GM23248 (cell line): Measurements from ENCODE around the gene CERK. TPM values are rescaled to one million over a fixed set of nuclear protein-coding genes. Genes with fewer than 3 reads are reported as not detected.
"Not testable (repeated sequence)": the region's sequence is repeated elsewhere in the genome, so short reads cannot be mapped to it uniquely, and the experiment has no call there.

Source experiments
- DNase-seq: peaks from one replicate; pipeline ENCODE4 v3.0.0-alpha.2; 2015
- H2AFZ ChIP-seq: fragments of 200-600 bp; sonication (generic); 2 replicates; pipeline ENCODE4 v1.6.1; 2016; ENCODE audit warnings: antibody characterized with exemption
- H3F3A ChIP-seq: fragments of 200-600 bp; sonication (generic); 2 replicates; pipeline ENCODE4 v1.6.1; 2016; ENCODE audit warnings: mild to moderate bottlenecking, antibody characterized with exemption, mixed run types; ENCODE audit not compliant: insufficient read depth
- H3K27ac ChIP-seq: fragments of 200-600 bp; sonication (generic); 2 replicates; pipeline ENCODE4 v1.5.1; 2016; ENCODE audit warnings: mild to moderate bottlenecking
- H3K27me3 ChIP-seq: fragments of 200-600 bp; sonication (generic); replicated peaks from 2 replicates; pipeline ENCODE4 v1.6.1; 2016; ENCODE audit warnings: mild to moderate bottlenecking; ENCODE audit not compliant: insufficient read depth
- H3K36me3 ChIP-seq: fragments of 200-600 bp; sonication (generic); 2 replicates; pipeline ENCODE4 v1.6.1; 2016; ENCODE audit warnings: low read depth, mild to moderate bottlenecking
- H3K4me1 ChIP-seq: fragments of 200-600 bp; sonication (generic); 2 replicates; pipeline ENCODE4 v1.6.1; 2016; ENCODE audit warnings: mild to moderate bottlenecking; ENCODE audit not compliant: insufficient read depth
- H3K4me2 ChIP-seq: fragments of 200-600 bp; sonication (generic); one replicate; pipeline ENCODE4 v1.6.1; 2016; ENCODE audit warnings: mild to moderate bottlenecking; ENCODE audit not compliant: unreplicated experiment
- H3K4me3 ChIP-seq: fragments of 200-600 bp; sonication (generic); 2 replicates; pipeline ENCODE4 v1.5.1; 2016; ENCODE audit warnings: mild to moderate bottlenecking
- H3K79me2 ChIP-seq: fragments of 200-600 bp; sonication (generic); 2 replicates; pipeline ENCODE4 v1.6.1; 2016; ENCODE audit warnings: mild to moderate bottlenecking; ENCODE audit not compliant: insufficient read depth
- H3K9ac ChIP-seq: fragments of 200-600 bp; sonication (generic); 2 replicates; pipeline ENCODE4 v1.6.1; 2016; ENCODE audit warnings: mild to moderate bottlenecking
- H3K9me2 ChIP-seq: fragments of 200-600 bp; sonication (generic); 2 replicates; pipeline ENCODE4 v1.6.1; 2016; ENCODE audit warnings: mixed run types, mild to moderate bottlenecking, moderate library complexity; ENCODE audit not compliant: insufficient read depth
- H3K9me3 ChIP-seq: fragments of 200-600 bp; sonication (generic); one replicate; pipeline ENCODE4 v1.6.1; 2017; ENCODE audit warnings: low read depth
- H4K20me1 ChIP-seq: fragments of 200-600 bp; sonication (generic); 2 replicates; pipeline ENCODE4 v1.6.0; 2016; ENCODE audit not compliant: insufficient read depth
- EZH2 ChIP-seq: fragments of 200-600 bp; sonication (generic); IDR thresholded peaks from 2 replicates; pipeline ENCODE4 v1.6.1; 2018; ENCODE audit warnings: antibody characterized with exemption, mild to moderate bottlenecking; ENCODE audit not compliant: insufficient read depth, poor library complexity, severe bottlenecking
- EZH2phosphoT487 ChIP-seq: fragments of 200-600 bp; sonication (generic); IDR thresholded peaks from 2 replicates; pipeline ENCODE4 v1.6.1; 2018; ENCODE audit warnings: antibody characterized with exemption, moderate library complexity, mild to moderate bottlenecking, low read depth; ENCODE audit not compliant: insufficient read depth
- WGBS, 2 experiments: methylation state at CpG; one replicate each; pipeline ENCODE4 v1.1.6; 2015 to 2017; ENCODE audit warnings: low lambda C conversion rate in 2 of 2, low coverage in 1 of 2; ENCODE audit errors: missing lambda C conversion rate in 2 of 2; 5-methylcytosine and 5-hydroxymethylcytosine counted together
- in situ Hi-C: fragments of 300-500 bp; cut with MboI; formaldehyde crosslinking; loops from 2 replicates; pipeline ENCODE4 v1.15.0; 2020
- polyA plus RNA-seq: library from polyadenylated mRNA; unstranded; fragments of >200 nt; fragmentation: Nextera tagmentation; extraction: Ambion mirVana; gene quantifications from 2 replicates; pipeline ENCODE4 v1.2.1, GENCODE V29; 2016
- total RNA-seq: library from RNA; depleted of rRNA; stranded (reverse); fragments of >200 nt; shearing (Covaris generic); gene quantifications from 2 replicates; pipeline ENCODE4 v1.2.3, GENCODE V29; 2014

Gene CERK
- total and polyA plus RNA-seq, 2 experiments from 2014 or later, result 25.3 to 45.4 TPM

GRCh38 chr22:46737105-46737975 is 712 bp downstream of the CERK start:
- no peaks in the 10 kb centered on the region for H3K27me3 ChIP-seq
- H3K9ac ChIP-seq, result peak overlapping the region; percentile 85
- peaks cover 18% of the 10 kb centered on the region for H3K4me1 ChIP-seq
- WGBS, 2 experiments, result 4 to 6% methylated on average over 31 to 50 of the region's 53 CpGs
- no peaks in the 10 kb centered on the region for H3F3A ChIP-seq
- peak overlapping the region; percentile 38 for H3K27ac ChIP-seq
- peak overlapping the region; percentile 44 for H2AFZ ChIP-seq
- DNase-seq, result peak; percentile 62
- H3K4me2 ChIP-seq, result peak overlapping the region; percentile 84
- H3K9me2 ChIP-seq, result no peaks in the 10 kb centered on the region
- H3K36me3 ChIP-seq, result no peaks in the 10 kb centered on the region
- TF ChIP-seq EZH2 (no peak), EZH2phosphoT487 (no peak)
- peaks cover 58% of the 10 kb centered on the region for H3K79me2 ChIP-seq
- no peaks in the 10 kb centered on the region for H4K20me1 ChIP-seq
- in situ Hi-C loops, result no loop called here
- H3K9me3 ChIP-seq, result no peaks in the 10 kb centered on the region
- peak overlapping the region; percentile 69 for H3K4me3 ChIP-seq

- 47% methylated on average over 7 to 8 of the region's 8 CpGs for whole genome bisulfite sequencing, 2 experiments
- Histone ChIP-seq H4K20me1 (no peaks in the 10 kb centered on the region), H3F3A (no peaks in the 10 kb centered on the region), H3K9me2 (no peaks in the 10 kb centered on the region), H3K27me3 (no peaks in the 10 kb centered on the region), H3K27ac (no peak overlapping the region), H3K36me3 (no peaks in the 10 kb centered on the region), H2AFZ (no peak overlapping the region), H3K79me2 (peaks cover 65% of the 10 kb centered on the region), H3K4me3 (peak overlapping the region; percentile 69), H3K4me2 (peak overlapping the region; percentile 84), H3K9me3 (no peaks in the 10 kb centered on the region), H3K4me1 (peaks cover 21% of the 10 kb centered on the region), H3K9ac (peak overlapping the region; percentile 85)
- DNase-seq, result no peak
- TF ChIP-seq EZH2phosphoT487 (no peak), EZH2 (no peak)
- in situ Hi-C loops, result no loop called here
Measured at GRCh38 chr22:46736705-46737104, 1.3 kb downstream of the CERK start.

GRCh38 chr22:46735747-46736608 is 2.1 kb downstream of the CERK start:
- no peaks in the 10 kb centered on the region for H3K27me3 ChIP-seq
- TF ChIP-seq EZH2 (no peak), EZH2phosphoT487 (no peak)
- peaks cover 72% of the 10 kb centered on the region for H3K79me2 ChIP-seq
- H3F3A ChIP-seq, result no peaks in the 10 kb centered on the region
- no peaks in the 10 kb centered on the region for H4K20me1 ChIP-seq
- no peaks in the 10 kb centered on the region for H3K36me3 ChIP-seq
- in situ Hi-C loops, result no loop called here
- WGBS, 2 experiments, result 68 to 76% methylated on average over 13 of the region's 13 CpGs
- peak overlapping the region; percentile 84 for H3K4me2 ChIP-seq
- H3K4me1 ChIP-seq, result peaks cover 22% of the 10 kb centered on the region
- peak; percentile 30 for DNase-seq
- H3K27ac ChIP-seq, result no peak overlapping the region
- H3K4me3 ChIP-seq, result peak overlapping the region; percentile 69
- H3K9me3 ChIP-seq, result no peaks in the 10 kb centered on the region
- no peak overlapping the region for H2AFZ ChIP-seq
- H3K9me2 ChIP-seq, result no peaks in the 10 kb centered on the region
- H3K9ac ChIP-seq, result 0 out of 2 replicates have a peak overlapping the region, but pooled peaks have one; percentile 85

GRCh38 chr22:46734830-46735453 is 3.1 kb downstream of the CERK start:
- Histone ChIP-seq H3K9me3 (no peaks in the 10 kb centered on the region), H3K4me1 (peaks cover 22% of the 10 kb centered on the region), H3K9ac (no peak overlapping the region), H3K27me3 (no peaks in the 10 kb centered on the region), H3K9me2 (no peaks in the 10 kb centered on the region), H4K20me1 (no peaks in the 10 kb centered on the region), H3K27ac (no peak overlapping the region), H2AFZ (no peak overlapping the region), H3K4me3 (no peak overlapping the region), H3F3A (no peaks in the 10 kb centered on the region), H3K4me2 (no peak overlapping the region), H3K36me3 (no peaks in the 10 kb centered on the region), H3K79me2 (peaks cover 82% of the 10 kb centered on the region)
- no peak for TF ChIP-seq EZH2
- TF ChIP-seq EZH2phosphoT487, result no peak
- in situ Hi-C loops, result no loop called here
- no peak for DNase-seq
- 76 to 84% methylated on average over 12 of the region's 12 CpGs for WGBS, 2 experiments

GRCh38 chr22:46734213-46734722 is 3.8 kb downstream of the CERK start:
- Histone ChIP-seq H3K79me2 (peaks cover 89% of the 10 kb centered on the region), H3K4me1 (peaks cover 18% of the 10 kb centered on the region)
- H3K9ac ChIP-seq, H3K27ac ChIP-seq, H3F3A ChIP-seq, H3K36me3 ChIP-seq, in situ Hi-C loops, H3K9me3 ChIP-seq, H4K20me1 ChIP-seq, H2AFZ ChIP-seq, H3K9me2 ChIP-seq, H3K4me2 ChIP-seq, H3K4me3 ChIP-seq, DNase-seq, H3K27me3 ChIP-seq: not testable (repeated sequence)
- WGBS, 2 experiments, result 75 to 80% methylated on average over 12 of the region's 12 CpGs
